NCI-H2196 treated with DMSO at 0.1 percent for 48 hours (cell line): Measurements from ENCODE around the gene DYNLT1.
"Not testable (repeated sequence)": the region's sequence is repeated elsewhere in the genome, so short reads cannot be mapped to it uniquely, and the experiment has no call there.

ENCODE experiments used
- DNase-seq: peaks from one replicate; lab custom pipeline; 2025; ENCODE audit not compliant: unreplicated experiment; lab: John Stamatoyannopoulos, UW

The DYNLT1 gene

DNA sequence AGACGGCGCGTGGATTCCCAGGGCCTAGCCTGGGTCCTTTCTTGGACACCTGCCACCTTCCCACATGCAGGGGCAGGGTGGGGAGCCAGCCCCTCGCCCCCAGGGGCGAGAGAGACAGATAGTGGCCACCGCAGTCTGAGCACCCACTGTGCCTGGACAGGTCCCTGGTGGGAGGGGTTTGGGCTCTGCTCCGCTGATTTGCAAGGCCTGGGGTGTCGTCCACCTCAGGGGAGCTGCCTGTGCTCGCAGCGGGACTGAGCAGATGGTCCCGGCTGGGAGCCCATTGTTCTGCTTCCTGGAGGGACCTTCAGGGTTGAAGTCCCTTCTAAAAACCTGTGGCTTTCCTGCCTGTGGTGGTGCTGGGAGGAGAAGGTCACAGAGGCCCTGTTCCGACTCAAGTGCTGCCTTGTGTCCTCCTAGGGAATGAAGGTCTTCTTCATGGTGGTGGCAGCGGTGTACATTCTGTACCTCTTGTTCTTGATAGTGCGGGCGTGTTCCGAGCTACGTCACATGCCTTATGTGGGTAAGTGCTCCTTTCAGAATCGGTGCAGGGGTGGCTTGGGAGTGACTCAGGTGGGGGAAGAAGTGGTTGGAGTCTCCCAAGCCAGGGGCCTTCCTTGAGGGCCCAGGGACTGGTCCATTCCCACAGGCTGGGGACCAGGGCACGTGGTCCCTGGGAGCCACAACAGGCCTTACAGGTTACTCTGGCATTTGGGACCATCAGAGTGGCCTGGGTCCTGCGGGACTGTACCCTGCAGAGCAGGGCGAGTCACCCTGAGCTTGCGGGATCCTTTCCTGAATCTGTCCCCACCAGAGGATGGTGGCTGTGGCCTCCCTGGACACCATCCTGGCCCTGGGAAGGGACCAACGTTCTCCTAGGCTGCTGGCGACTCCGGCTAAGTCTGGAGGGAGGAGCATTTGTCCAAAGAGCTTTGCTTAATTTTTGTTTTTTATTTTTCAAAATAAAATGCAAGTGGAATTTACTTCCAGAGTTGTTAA lies 19.6 kb downstream of the DYNLT1 start:
- no peak for DNase-seq

DNA sequence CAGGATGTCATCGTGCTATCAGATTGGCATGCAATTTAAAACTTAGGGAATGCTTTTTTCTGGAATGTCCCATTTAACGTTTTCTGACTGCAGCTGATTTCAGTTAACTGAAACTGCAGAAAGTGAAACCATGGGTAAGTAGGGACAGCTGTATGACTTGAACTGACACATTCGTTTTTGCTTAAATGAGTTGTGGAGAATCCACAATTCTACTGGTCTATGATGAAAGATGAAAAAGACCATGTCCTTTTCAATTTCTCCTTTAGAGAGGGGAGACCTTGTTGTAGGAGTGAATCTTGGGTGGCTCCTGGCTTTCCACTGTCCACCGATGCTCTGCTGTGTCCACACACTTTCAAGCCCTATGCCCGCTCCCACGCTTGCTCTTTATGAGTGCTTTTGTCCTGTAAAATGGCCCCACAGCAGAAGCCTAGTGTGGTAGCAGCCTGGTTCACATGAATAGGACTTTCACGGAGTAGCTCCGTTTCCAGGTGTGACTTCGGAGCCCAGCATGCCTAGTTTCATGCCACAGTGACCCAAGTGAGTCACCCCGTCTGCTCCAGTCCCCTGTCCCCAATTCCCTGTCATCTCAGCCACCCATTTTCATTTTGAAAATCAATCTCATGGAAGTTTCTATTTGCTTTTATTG lies 21.9 kb downstream of the DYNLT1 start:
- no peak for DNase-seq

DNA sequence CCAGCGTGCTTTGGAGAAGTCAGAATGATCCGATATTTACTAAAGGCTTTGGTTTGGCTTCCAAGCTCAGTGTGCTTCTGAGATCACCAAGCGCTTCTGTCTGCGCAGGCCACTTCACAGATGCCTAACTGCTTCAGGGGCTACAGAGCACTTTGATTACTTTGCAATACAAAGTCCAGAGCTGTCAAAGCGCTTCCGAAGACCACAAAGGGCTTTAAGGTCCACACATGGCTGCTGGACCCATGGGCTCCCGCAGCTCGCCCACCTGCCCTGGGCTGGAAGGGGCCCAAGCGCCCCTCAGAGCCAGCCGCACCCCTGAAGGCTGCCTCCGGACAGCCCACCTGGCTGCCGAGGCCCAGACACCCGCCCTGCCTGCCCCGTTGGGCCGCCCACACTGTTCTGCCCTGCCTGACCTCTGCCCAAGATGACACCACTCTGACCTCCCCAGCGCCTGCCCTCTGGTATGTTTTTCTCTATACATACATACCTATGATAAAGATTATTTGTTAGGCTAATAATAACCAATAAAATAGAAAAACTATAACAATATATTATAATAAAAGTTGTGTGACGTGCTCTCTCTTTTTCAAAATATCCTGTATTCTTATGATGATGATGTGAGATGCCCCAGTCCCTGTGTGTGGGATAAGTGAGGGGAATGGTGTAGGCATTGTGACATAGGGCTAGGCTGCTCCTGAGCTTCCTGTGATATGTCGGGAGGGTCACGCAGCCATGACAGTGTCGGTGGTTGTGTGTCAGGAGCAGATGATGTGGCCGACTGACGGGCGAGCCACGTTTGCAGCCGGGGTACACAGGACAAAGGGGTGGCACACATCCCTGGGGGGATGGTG lies 22.6 kb downstream of the DYNLT1 start:
- no peak for DNase-seq

DNA sequence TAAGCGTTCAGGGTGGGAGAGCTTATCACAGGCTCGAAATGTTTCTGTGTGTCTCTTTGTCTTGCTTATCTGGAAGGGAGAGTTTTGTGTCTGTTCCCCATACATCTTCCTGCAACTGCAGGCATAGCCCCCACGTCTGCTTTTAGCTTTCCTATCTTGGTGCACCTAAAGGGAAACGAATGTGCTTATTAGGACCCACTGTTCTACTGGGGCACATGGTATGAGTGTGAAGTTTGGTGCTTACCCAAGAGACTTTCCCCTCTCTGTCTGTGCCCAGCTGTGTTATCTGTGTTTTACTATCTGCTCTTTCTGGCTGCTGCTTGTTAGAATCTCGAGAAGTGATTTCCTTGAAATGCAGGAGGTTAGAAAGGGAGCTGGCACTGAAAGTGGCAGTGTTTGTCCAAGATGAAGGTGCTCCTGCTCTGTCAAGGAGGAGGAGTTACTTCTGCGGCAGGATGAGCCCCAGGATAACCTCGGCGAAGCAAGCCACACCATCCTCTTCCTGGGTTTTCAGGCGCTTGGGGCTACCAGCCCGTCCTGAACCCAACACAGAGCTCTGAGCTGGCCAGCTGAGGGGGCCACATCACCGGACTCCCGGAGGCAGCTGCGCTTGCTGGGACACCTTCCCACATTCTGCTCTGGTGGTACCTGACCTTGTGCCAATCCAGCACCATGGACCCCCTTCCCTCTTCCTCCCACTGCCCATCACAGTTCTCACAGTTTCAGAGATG lies 23.4 kb downstream of the DYNLT1 start:
- DNase-seq: no peak

DNA sequence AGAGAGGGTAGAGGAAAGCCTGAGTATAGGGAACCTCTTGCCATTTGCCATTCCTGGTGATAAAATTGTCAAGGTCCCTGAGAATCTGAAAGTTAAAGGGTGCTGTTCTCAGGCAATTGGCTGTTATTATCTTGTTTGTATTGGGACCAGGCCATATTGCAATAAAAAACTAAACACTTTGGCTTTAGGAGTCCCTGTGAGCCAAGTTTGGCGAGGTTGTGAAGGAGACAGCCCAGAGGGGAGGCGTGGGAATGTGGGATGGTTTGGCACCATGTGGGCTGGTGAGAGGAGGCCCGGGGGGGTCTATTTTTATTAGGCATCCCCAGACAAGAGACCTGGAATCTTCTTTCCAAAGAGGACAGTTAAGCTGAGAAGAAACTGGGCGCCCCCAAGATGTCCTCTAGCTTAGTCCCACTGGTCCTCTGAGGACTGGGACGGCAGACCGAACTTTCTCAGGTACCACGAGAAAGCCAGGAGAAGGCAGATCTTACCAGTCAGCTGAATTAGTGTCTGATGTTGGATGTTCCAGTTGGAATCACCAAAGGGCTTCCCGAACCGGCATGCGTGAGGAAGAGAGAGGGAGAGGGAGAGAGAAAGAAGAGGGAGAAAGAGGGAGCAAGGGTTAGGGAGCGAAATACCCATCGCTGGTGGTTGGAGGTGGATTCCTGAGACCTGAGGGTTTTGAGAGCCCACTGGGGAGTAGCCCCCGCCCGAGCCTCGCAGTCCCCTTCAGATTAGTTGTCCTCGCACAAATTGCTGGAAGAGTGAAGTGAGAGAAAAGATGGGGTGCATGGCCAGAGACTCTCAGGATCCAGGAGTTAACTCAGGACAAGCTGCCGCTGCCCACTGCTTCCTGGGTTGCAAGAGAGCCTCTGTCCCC lies 24.4 kb downstream of the DYNLT1 start:
- DNase-seq: no peak

DNA sequence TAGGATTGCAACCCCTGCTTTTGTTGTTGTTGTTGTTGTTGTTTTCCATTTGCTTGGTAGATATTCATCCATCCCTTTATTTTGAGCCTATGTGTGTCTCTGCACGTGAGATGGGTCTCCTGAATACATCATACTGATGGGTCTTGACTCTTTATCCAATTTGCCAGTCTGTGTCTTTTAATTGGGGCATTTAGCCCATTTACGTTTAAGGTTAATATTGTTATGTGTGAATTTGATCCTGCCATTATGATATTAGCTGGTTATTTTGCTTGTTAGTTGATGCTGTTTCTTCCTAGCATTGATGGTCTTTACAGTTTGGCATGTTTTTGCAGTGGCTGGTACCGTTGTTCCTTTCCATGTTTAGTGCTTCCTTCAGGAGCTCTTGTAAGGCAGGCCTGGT lies 26.3 kb downstream of the DYNLT1 start:
- not testable (repeated sequence) for DNase-seq

DNA sequence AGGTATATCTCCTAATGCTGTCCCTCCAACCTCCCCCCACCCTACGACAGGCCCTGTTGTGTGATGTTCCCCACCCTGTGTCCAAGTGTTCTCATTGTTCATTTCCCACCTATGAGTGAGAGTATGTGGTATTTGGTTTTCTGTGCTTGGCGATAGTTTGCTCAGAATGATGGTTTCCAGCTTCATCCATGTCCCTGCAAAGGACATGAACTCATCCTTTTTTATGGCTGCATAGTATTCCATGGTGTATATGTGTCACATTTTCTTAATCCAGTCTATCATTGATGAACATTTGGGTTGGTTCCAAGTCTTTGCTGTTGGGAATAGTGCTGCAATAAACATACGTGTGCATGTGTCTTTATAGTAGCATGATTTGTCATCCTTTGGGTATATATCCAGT lies 29.9 kb downstream of the DYNLT1 start:
- not testable (repeated sequence) for DNase-seq

DNA sequence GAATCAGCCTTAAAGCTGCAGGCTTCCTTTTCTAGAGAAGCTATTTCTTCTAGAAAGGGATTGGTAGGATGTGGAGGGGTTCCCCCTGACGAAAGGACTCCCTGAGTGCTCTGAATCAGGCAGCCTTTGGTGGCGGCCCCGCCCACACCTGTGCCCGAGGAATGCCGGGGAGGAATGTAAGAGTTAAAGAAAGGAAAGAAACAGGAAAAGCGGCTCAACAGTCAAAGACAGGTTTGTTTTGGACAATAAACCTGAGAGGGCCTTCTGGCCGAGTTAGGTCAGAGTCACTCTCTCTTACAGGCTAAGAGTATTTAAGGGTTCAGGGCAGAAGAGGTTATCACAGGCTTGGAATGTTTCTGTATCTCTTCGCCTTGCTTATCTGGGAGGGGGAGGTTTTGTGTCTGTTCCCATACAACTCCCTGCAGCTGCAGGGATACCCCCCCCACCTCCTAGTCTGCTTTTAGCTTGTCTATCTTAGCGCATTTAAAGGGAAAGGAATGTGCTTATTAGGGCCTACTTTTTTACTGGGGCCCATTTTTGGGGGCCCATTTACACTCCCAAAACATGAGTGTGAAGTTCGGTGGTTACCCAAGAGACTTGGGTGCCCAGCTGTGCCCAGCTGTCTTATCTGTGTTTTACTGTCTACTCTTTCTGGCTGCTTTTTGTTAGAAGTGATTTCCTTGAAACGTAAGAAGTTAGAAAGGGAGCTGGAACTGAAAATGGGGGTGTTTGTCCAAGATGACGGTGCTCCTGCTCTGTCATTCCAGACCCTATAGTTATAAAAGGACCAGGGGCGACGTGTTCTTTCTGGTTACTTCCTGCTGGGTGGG lies 32.8 kb downstream of the DYNLT1 start:
- no peak for DNase-seq

DNA sequence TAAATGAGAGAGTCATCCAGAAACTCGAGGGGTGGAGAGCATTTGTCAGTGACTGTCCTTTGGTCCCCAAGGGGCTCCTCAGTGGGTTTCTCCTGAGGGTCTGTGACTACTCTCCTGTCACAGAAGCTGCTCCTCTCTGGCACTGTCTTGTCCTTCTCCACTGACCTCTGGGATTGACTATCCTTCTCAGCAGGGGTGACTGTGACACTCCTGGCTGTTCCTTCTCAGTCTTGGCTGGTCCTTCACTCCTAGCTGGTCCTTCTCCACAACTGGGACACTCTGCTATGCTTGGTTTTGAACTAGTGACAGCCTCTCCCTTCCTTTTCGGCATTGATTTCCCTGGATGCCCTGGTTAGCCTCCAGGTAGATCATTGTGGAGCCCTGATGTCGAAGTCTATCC lies 33.5 kb downstream of the DYNLT1 start:
- DNase-seq: no peak

DNA sequence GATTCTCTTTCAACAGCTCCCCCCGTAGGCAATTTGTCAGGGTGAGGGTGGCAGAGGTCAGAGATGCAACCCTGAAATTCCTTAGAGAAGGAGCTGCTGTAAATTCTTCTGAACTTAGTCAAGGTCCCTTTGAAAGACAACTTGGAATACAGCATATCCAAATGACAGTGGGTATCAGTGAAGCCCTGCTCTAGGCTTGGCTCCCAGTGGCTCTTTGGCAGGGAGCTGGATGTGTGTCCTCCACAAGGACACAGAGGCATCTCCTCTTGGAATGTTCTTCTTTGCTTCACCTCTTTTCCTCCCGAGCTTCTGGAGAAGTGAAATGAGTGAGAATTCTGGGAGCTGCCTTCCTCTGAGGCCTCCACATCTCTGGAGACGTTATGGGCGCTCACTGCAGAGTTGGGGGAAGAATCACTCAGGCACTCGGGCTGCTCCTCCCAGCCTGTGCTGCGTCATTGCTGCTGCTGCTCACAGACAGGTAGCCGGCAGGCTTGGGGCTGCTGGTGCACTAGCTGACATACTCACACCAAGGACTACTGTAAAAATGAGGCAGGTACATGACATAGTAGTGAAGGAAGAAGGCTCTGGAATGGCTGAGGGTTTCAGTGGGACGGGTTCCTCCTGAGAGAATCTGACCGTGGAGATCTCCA lies 34.1 kb downstream of the DYNLT1 start:
- DNase-seq: no peak

DNA sequence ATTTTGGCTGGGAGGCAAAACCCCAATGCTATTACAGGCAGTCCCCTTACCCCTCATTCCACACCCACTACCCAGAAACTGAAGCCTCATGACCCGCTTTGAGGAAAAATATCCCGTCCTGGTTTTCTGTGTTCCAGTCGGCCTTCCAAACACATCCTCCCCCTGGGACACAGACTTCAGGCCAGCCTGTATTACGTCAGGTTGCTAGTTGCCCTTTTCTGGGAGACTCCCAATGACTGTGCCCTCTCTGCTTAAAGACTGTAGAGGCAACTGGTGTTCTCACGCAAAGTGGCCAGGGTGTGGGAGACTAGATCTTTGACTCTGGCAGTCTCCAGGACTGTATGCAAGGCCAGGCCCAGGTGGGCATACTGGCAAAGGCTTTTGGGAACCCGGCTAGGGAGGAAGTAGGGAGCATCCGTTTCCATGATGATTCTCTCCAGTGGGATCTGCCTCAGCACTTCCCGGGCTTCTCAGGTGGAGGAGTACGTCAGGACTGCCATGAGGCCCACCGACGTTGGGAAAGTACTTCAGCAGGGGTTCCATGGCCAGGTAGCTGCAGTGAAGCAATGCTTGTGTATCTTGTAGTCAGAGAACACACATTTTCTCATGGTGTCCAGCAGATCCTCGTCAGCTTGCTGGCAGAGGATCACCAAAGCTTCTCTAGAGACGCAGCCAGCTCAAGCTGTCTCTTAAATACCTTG lies 34.9 kb downstream of the DYNLT1 start:
- no peak for DNase-seq

DNA sequence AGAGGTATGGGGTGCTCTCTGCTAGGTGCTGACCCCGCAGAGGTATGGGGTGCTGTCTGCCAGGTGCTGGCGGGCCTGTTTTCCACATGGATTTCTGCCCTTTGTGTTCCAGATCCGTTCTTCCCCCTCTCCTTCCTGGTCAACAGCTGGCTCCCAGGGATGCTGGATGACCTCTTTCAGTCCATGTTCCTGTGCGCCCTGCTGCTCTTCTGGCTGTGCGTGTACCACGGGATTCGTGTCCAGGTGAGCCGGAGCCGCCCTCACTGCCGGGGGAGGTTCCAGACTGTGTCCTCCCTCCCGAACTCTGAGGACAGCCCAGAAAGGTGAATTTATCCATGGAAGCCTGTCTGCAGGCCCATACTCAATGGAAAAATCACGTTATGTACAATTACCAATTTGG lies 36.3 kb downstream of the DYNLT1 start:
- DNase-seq: no peak

DNA sequence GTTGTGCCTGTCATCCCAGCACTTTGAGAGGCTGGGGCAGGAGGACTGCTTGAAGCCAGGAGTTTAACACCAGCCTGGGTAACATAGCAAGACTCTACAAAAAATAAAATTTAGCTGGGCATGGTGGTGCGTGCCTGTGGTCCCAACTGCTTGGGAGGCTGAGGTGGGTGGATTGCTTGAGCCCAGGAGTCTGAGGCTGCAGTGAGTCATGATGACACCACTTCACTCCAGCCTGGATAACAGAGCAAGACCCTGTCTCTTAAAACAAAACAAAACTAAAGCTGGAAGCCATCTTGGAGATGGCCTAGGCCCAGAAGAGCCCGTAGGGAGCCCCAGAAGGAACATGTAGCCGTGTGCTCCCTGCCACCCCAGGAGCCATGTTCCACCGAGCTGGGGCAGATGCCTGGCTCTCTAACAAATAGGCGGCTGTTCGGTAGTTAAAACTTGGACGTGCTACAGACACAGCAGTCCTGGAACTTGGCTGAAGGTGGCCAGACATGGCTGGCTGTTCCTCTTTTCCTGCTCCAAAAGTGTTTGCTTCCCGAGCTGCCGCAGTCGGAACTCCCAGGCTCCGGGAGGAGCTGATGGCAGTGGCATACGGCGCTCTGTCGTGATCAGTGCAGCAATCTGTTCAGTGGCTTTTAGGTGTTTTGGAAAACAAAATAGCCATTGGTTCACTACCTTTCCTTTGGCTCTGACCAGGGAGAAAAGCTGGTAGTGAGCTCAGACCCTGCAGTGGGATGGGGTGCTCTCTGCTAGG lies 37.0 kb downstream of the DYNLT1 start:
- no peak for DNase-seq

DNA sequence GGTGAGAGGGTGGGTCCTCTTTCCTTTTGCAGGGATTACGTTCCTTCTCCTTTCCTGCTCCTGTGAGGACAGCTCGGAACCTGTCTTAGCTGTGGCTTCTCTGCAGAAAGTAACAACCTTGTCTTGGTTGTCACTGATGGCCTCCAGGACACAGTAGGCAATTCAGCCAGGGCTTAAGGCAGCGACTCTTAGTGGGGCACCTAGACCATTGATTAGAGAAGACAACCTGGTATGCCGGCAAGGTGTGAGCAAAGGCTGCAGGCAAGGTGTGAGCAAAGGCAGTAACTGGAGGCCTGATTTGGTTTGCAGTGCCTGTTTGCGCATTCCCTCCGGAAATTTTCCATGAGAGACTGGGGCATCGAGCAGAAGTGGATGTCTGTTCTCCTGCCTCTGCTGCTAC lies 37.6 kb downstream of the DYNLT1 start:
- no peak for DNase-seq

DNA sequence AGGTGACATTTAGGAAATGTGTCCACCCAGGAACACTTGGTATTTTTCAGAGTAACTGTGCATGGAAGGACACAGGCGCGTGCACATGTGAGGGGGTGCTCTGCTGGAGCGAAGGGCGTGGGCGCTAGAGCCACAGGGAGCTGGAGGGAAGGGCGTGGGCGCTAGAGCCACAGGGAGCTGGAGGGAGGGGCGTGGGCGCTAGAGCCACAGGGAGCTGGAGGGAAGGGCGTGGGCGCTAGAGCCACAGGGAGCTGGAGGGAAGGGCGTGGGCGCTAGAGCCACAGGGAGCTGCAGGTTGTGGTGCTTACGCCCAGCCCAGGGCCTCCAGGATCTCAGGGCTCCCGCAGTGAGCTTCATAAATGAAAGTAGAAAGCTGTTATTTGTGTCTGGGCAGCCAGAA lies 38.5 kb downstream of the DYNLT1 start:
- not testable (repeated sequence) for DNase-seq

DNA sequence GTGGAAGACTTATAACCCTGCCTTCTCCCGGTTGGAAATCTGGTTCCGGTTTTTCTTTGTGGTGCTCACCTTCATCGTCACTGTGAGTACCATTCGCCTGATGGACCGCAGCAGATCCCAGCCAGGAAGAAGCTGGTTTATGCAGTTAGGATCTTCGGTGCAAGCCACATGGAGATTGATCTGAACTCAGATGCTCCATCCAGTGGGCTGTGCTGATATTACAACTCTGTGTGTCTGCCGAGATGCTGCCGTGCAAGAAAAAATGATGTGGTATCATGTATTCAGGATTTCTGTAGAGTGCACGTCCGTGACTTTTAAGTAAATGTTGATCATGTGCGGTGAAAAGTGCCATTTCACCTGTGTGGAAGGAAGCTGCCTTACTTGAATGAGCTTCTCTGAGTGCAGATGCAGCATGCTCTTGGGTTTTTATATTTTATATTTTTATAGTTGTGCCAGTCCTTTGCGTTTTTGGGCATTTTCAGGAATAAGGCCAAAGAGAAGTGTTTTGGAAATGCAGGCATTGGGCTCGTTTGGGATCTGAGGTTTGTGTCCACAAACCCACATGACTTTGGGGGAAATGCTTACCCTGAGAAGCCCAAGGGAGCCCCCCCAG lies 39.2 kb downstream of the DYNLT1 start:
- no peak for DNase-seq

DNA sequence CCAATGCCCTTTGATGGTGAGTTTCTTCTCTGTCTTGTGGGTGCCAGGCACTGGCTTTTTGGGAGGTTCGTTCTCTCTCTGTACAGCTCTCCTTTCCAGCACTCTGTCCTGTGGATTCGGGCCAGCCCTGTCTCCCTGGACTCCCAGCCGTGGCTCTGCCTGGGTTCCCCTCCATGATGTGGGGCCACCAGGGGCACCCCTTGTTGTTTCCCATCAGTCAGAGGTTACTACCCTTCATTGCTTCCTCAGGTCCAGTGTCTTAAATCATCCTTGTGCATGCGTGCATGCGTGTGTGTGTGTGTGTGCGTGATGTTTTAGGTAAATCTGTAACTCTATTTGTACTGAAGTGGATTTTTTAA lies 40.5 kb downstream of the DYNLT1 start:
- DNase-seq: no peak
